ENCODE measurements around the gene TARP.

The TARP gene

GRCh38 chr7:38318241-38318640, 44.8 kb upstream of the TARP start:
- Histone ChIP-seq H3K14ac (ENCODE audit: low read length) (no peak overlapping the region), H3K27ac (replicated peaks; ENCODE audit: low read length) (no peak overlapping the region), H3K4me2 (ENCODE audit: insufficient read depth, low read length, poor library complexity, severe bottlenecking) (no peak overlapping the region), H3K27me3 (ENCODE audit: control insufficient read depth in 3 of 3, insufficient read depth in 3 of 3, low read depth in 1 of 3, low read length in 3 of 3) (peaks cover 0 to 6% (median 0%) of the 10 kb centered on the region in 3 experiments), H2AK5ac (ENCODE audit: low read depth, low read length) (no peak overlapping the region), H2AFZ (ENCODE audit: low read length) (no peak overlapping the region), H3K79me1 (ENCODE audit: low read depth, low read length) (no peaks in the 10 kb centered on the region), H3K4me1 (ENCODE audit: control insufficient read depth in 2 of 2, insufficient read depth in 1 of 2, low read depth in 1 of 2, low read length in 2 of 2) (peaks cover 0 to 2% of the 10 kb centered on the region in 2 donors), H2BK15ac (ENCODE audit: low read length) (no peak overlapping the region), H2BK12ac (ENCODE audit: low read length) (no peak overlapping the region), H2BK120ac (ENCODE audit: low read depth, low read length) (no peak overlapping the region), H3K4ac (ENCODE audit: low read length) (no peak overlapping the region), H3K9me3 (replicated peaks in 1 of 2; ENCODE audit: control insufficient read depth in 2 of 2, insufficient read depth in 1 of 2, low read depth in 1 of 2, low read length in 2 of 2) (peaks cover 0 to 2% of the 10 kb centered on the region in 2 donors), H4K91ac (ENCODE audit: low read depth, low read length, poor library complexity) (no peak overlapping the region), H3K36me3 (replicated peaks in 1 of 2; ENCODE audit: control insufficient read depth in 2 of 2, insufficient read depth in 2 of 2, low read length in 2 of 2) (no peaks in the 10 kb centered on the region), H2BK5ac (ENCODE audit: low read length) (no peak overlapping the region), H3K4me3 (ENCODE audit: low read length in 2 of 2) (no peak overlapping the region), H3K18ac (ENCODE audit: low read length) (no peak overlapping the region), H3K23ac (ENCODE audit: low read depth, low read length, poor library complexity) (no peak overlapping the region), H4K8ac (ENCODE audit: low read depth, low read length) (no peak overlapping the region), H3K9ac (ENCODE audit: low read depth, low read length, poor library complexity) (no peak overlapping the region)
- no peak for DNase-seq (ENCODE audit: low spot score)
- WGBS, 2 donors (ENCODE audit: extremely low coverage in 2 of 2, insufficient read length in 2 of 2, insufficient replicate concordance in 1 of 2) = no CpG with 5 or more reads among the region's 9 CpGs

- peak overlapping the region; percentile 63 for H3K18ac ChIP-seq (ENCODE audit: low read length)
- H3K4me3 ChIP-seq (ENCODE audit: low read length in 2 of 2) = no peak overlapping the region
- no peak overlapping the region for H3K4ac ChIP-seq (ENCODE audit: low read length)
- no peak for DNase-seq (ENCODE audit: low spot score)
- WGBS, 2 donors (ENCODE audit: extremely low coverage in 2 of 2, insufficient read length in 2 of 2, insufficient replicate concordance in 1 of 2) = no CpG with 5 or more reads among the region's 9 CpGs
- no peak overlapping the region for H3K27ac ChIP-seq (replicated peaks; ENCODE audit: low read length)
- no peak overlapping the region for H2AFZ ChIP-seq (ENCODE audit: low read length)
- no peak overlapping the region for H3K14ac ChIP-seq (ENCODE audit: low read length)
- no peak overlapping the region for H2BK5ac ChIP-seq (ENCODE audit: low read length)
- H2BK12ac ChIP-seq (ENCODE audit: low read length) = no peak overlapping the region
- no peaks in the 10 kb centered on the region for H3K79me1 ChIP-seq (ENCODE audit: low read depth, low read length)
- no peaks in the 10 kb centered on the region for H3K36me3 ChIP-seq (replicated peaks in 1 of 2; ENCODE audit: control insufficient read depth in 2 of 2, insufficient read depth in 2 of 2, low read length in 2 of 2)
- H3K4me1 ChIP-seq (ENCODE audit: control insufficient read depth in 2 of 2, insufficient read depth in 1 of 2, low read depth in 1 of 2, low read length in 2 of 2) = peaks cover 0 to 2% of the 10 kb centered on the region in 2 donors
- H4K8ac ChIP-seq (ENCODE audit: low read depth, low read length) = no peak overlapping the region
- H3K27me3 ChIP-seq (ENCODE audit: control insufficient read depth in 3 of 3, insufficient read depth in 3 of 3, low read depth in 1 of 3, low read length in 3 of 3) = peaks cover 0 to 4% (median 2%) of the 10 kb centered on the region in 3 experiments
- H3K9me3 ChIP-seq (replicated peaks in 1 of 2; ENCODE audit: control insufficient read depth in 2 of 2, insufficient read depth in 1 of 2, low read depth in 1 of 2, low read length in 2 of 2) = peaks cover 0 to 2% of the 10 kb centered on the region in 2 donors
- no peak overlapping the region for H3K4me2 ChIP-seq (ENCODE audit: insufficient read depth, low read length, poor library complexity, severe bottlenecking)
- no peak overlapping the region for H2BK120ac ChIP-seq (ENCODE audit: low read depth, low read length)
- H4K91ac ChIP-seq (ENCODE audit: low read depth, low read length, poor library complexity) = no peak overlapping the region
- H3K9ac ChIP-seq (ENCODE audit: low read depth, low read length, poor library complexity) = no peak overlapping the region
- peak overlapping the region; percentile 10 for H2AK5ac ChIP-seq (ENCODE audit: low read depth, low read length)
- H2BK15ac ChIP-seq (ENCODE audit: low read length) = peak overlapping the region; percentile 24
- no peak overlapping the region for H3K23ac ChIP-seq (ENCODE audit: low read depth, low read length, poor library complexity)
Observed at GRCh38 chr7:38317515-38317914, 44.1 kb upstream of the TARP start.

- no peak for DNase-seq (ENCODE audit: low spot score)
- Histone ChIP-seq H3K79me1 (ENCODE audit: low read depth, low read length) (no peaks in the 10 kb centered on the region), H3K27me3 (ENCODE audit: control insufficient read depth in 3 of 3, insufficient read depth in 3 of 3, low read depth in 1 of 3, low read length in 3 of 3) (peaks cover 0 to 2% (median 0%) of the 10 kb centered on the region in 3 experiments), H3K4me3 (ENCODE audit: low read length in 2 of 2) (no peak overlapping the region), H3K9me3 (replicated peaks in 1 of 2; ENCODE audit: control insufficient read depth in 2 of 2, insufficient read depth in 1 of 2, low read depth in 1 of 2, low read length in 2 of 2) (no peaks in the 10 kb centered on the region), H2BK15ac (ENCODE audit: low read length) (no peak overlapping the region), H3K18ac (ENCODE audit: low read length) (no peak overlapping the region), H3K36me3 (replicated peaks in 1 of 2; ENCODE audit: control insufficient read depth in 2 of 2, insufficient read depth in 2 of 2, low read length in 2 of 2) (no peaks in the 10 kb centered on the region), H3K4ac (ENCODE audit: low read length) (no peak overlapping the region), H2BK120ac (ENCODE audit: low read depth, low read length) (no peak overlapping the region), H4K8ac (ENCODE audit: low read depth, low read length) (no peak overlapping the region), H3K23ac (ENCODE audit: low read depth, low read length, poor library complexity) (no peak overlapping the region), H2BK5ac (ENCODE audit: low read length) (no peak overlapping the region), H2AFZ (ENCODE audit: low read length) (no peak overlapping the region), H4K91ac (ENCODE audit: low read depth, low read length, poor library complexity) (no peak overlapping the region), H3K27ac (replicated peaks; ENCODE audit: low read length) (no peak overlapping the region), H3K14ac (ENCODE audit: low read length) (no peak overlapping the region), H3K4me1 (ENCODE audit: control insufficient read depth in 2 of 2, insufficient read depth in 1 of 2, low read depth in 1 of 2, low read length in 2 of 2) (peaks cover 0 to 2% of the 10 kb centered on the region in 2 donors), H2AK5ac (ENCODE audit: low read depth, low read length) (no peak overlapping the region), H3K4me2 (ENCODE audit: insufficient read depth, low read length, poor library complexity, severe bottlenecking) (no peak overlapping the region), H2BK12ac (ENCODE audit: low read length) (no peak overlapping the region), H3K9ac (ENCODE audit: low read depth, low read length, poor library complexity) (no peak overlapping the region)
- WGBS, 2 donors (ENCODE audit: extremely low coverage in 2 of 2, insufficient read length in 2 of 2, insufficient replicate concordance in 1 of 2) = no CpG with 5 or more reads among the region's 8 CpGs
Observed at GRCh38 chr7:38316733-38317360, 43.4 kb upstream of the TARP start.

GRCh38 chr7:38315410-38315809, 42.0 kb upstream of the TARP start:
- no peaks in the 10 kb centered on the region for H3K9me3 ChIP-seq (replicated peaks in 1 of 2; ENCODE audit: control insufficient read depth in 2 of 2, insufficient read depth in 1 of 2, low read depth in 1 of 2, low read length in 2 of 2)
- no CpG with 5 or more reads among the region's 3 CpGs for WGBS, 2 donors (ENCODE audit: extremely low coverage in 2 of 2, insufficient read length in 2 of 2, insufficient replicate concordance in 1 of 2)
- no peak overlapping the region for H3K23ac ChIP-seq (ENCODE audit: low read depth, low read length, poor library complexity)

More at GRCh38 chr7:38315410-38315809, 42.0 kb upstream of the TARP start:
- DNase-seq (ENCODE audit: low spot score) = no peak
- peaks cover 0 to 2% (median 2%) of the 10 kb centered on the region in 3 experiments for H3K27me3 ChIP-seq (ENCODE audit: control insufficient read depth in 3 of 3, insufficient read depth in 3 of 3, low read depth in 1 of 3, low read length in 3 of 3)
- H3K36me3 ChIP-seq (replicated peaks in 1 of 2; ENCODE audit: control insufficient read depth in 2 of 2, insufficient read depth in 2 of 2, low read length in 2 of 2) = no peaks in the 10 kb centered on the region
- no peak overlapping the region for H3K18ac ChIP-seq (ENCODE audit: low read length)
- H2BK15ac ChIP-seq (ENCODE audit: low read length) = no peak overlapping the region
- no peak overlapping the region for H2BK12ac ChIP-seq (ENCODE audit: low read length)
- peaks cover 0 to 2% of the 10 kb centered on the region in 2 donors for H3K4me1 ChIP-seq (ENCODE audit: control insufficient read depth in 2 of 2, insufficient read depth in 1 of 2, low read depth in 1 of 2, low read length in 2 of 2)
- no peak overlapping the region for H3K14ac ChIP-seq (ENCODE audit: low read length)
- H3K4ac ChIP-seq (ENCODE audit: low read length) = no peak overlapping the region
- no peak overlapping the region for H2AFZ ChIP-seq (ENCODE audit: low read length)
- H2BK120ac ChIP-seq (ENCODE audit: low read depth, low read length) = no peak overlapping the region
- no peak overlapping the region for H3K27ac ChIP-seq (replicated peaks; ENCODE audit: low read length)
- H2AK5ac ChIP-seq (ENCODE audit: low read depth, low read length) = no peak overlapping the region
- H3K4me3 ChIP-seq (ENCODE audit: low read length in 2 of 2) = no peak overlapping the region
- no peak overlapping the region for H3K4me2 ChIP-seq (ENCODE audit: insufficient read depth, low read length, poor library complexity, severe bottlenecking)
- H3K79me1 ChIP-seq (ENCODE audit: low read depth, low read length) = no peaks in the 10 kb centered on the region
- H4K8ac ChIP-seq (ENCODE audit: low read depth, low read length) = no peak overlapping the region
- H2BK5ac ChIP-seq (ENCODE audit: low read length) = no peak overlapping the region
- no peak overlapping the region for H4K91ac ChIP-seq (ENCODE audit: low read depth, low read length, poor library complexity)
- H3K9ac ChIP-seq (ENCODE audit: low read depth, low read length, poor library complexity) = no peak overlapping the region
